ENCODE results near the gene GNLY. TPM values are rescaled to one million over a fixed set of nuclear protein-coding genes. Genes with fewer than 3 reads are reported as not detected.

The GNLY gene
- total RNA-seq, 1 donor = not detected

DNA sequence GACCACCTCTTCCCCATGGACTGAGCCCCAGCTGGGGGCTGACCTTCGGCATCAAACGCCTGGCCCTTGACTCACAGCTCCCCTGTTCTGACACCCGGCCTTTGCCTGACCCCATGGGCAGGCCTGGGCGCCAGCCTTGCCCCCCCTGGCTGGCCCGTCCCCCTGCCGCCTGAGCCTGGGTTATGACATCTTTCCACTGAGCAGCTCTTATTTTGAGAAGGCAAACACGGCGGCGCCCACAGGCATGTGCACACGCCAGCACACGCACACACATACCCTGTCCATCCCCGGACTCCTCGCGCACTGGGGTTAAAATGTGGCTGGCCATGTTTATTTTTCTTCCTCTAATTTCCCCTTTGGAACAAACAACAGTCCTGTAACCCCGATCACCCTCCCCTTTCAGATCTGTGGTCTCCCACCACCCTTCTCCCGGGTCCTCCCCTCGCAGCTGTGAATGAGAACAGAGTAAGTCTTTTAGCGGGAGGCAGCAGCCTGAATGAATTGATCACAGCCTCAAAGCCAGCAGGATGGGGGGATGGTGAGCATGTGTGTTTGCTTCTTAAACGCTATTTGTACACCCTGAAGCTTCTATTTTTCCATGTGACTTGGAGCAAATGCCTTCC lies 47.8 kb downstream of the GNLY start:
- DNase-seq (ENCODE audit: low read depth) = peak; percentile 92
- H3K4me3 ChIP-seq (ENCODE audit: low read depth, low read length) = peak overlapping the region; percentile 19

DNA sequence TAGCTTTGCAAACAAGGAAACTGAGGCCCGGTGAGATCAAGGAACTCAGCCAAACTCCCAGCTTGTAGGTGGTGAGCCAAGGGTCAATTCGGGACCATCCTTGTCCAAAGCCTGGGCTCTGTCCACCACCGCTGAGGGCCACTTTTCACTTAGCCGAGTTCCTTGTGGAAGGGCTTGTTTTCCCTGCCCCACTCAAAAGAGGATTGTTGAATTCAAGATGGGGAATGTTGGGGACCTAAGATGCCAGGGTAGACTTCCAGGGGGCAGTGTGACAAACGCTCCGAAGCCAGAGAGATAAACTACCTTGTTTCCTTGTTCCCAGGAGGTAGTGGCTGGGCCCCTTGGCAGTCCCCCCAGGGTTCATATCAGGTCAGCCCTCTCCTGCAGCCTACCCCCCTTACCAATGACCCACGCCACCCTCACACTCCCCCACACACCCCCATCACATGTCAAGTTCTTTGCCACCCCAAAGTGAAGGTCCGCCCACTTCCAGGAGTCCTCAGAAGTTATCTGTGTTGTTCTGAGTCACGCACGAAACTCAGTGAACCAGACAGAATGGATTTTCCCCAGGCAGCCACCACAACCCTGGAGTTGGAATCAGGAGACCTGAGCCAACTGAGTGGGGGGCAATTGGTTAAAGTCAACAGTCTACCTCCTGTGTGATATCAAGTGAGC lies 49.3 kb downstream of the GNLY start:
- TF ChIP-seq, protein P1, sequence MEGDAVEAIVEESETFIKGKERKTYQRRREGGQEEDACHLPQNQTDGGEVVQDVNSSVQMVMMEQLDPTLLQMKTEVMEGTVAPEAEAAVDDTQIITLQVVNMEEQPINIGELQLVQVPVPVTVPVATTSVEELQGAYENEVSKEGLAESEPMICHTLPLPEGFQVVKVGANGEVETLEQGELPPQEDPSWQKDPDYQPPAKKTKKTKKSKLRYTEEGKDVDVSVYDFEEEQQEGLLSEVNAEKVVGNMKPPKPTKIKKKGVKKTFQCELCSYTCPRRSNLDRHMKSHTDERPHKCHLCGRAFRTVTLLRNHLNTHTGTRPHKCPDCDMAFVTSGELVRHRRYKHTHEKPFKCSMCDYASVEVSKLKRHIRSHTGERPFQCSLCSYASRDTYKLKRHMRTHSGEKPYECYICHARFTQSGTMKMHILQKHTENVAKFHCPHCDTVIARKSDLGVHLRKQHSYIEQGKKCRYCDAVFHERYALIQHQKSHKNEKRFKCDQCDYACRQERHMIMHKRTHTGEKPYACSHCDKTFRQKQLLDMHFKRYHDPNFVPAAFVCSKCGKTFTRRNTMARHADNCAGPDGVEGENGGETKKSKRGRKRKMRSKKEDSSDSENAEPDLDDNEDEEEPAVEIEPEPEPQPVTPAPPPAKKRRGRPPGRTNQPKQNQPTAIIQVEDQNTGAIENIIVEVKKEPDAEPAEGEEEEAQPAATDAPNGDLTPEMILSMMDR (IDR thresholded peaks at IDR 0.05; ENCODE audit: insufficient read depth, low read length) = no peak
- no peak overlapping the region for H3K4me3 ChIP-seq (ENCODE audit: low read depth, low read length)
- DNase-seq (ENCODE audit: low read depth) = peak; percentile 78

More for the DNA sequence above, 47.8 kb downstream of the GNLY start:
- TF ChIP-seq, protein P1 (IDR thresholded peaks at IDR 0.05; ENCODE audit: insufficient read depth, low read length) = no peak

DNA sequence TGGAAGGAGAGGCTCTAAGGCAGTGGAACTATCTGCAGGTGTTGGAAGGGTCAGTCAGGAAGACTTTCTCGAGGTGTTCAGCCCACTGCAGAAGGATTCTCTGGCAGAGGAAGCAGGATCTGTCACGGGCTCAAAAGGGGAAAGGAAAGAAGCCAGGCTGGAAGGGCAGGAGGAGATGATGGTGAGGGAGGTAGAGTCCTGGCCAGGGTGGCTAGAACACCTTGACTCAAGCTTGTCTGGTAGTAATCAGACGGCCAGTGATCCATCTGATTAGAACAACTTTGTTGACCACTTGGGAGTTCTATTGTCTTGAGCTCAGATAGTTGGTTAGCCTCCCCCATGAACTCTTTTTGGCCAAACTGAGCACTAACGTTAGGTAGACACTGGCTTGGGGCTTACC lies 49.9 kb downstream of the GNLY start:
- H3K4me3 ChIP-seq (ENCODE audit: low read depth, low read length) = no peak overlapping the region
- TF ChIP-seq, protein P1 (IDR thresholded peaks at IDR 0.05; ENCODE audit: insufficient read depth, low read length) = no peak
- no peak for DNase-seq (ENCODE audit: low read depth)

DNA sequence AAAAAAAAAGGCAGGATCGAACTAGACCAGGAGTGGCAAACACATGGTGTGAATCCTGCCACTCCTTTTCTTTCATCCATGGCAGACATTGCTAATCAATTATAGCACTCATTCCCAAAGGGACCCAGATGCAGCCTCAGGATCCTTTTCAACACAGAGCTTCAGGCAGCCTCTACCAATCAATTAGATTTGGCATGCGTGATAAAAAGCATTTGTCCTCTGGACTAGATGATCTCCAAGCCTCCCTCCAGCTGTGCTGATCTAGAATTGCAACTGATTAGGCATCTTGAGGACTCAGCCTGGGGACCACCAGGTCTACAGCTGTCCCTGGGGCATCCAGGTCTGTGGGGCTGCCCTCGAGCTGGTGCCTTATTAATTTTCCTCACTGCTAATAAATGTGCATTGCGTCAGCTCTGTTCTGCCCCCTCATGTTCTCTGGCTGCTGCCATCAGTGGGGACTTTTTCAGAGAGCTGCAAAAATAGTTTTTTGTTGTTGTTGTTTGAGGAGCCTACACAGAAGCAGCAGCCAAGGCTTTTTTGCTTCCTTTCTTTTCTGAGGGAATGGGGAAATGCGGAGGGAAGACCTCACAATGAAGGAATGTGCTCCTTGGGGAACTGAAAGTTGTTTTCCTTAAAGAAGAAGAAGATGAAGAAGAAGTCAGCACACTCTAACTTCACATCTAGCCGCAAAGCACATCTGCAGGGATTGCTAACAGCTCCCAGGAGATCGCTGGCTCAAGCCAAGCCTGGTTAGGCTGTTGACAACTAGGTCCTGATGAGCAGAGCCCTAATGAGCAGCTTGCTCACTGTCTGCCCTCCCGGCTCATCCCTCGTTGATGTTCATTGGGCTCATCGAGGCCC lies 50.8 kb downstream of the GNLY start:
- peak; percentile 89 for DNase-seq (ENCODE audit: low read depth)
- peak overlapping the region; percentile 42 for H3K4me3 ChIP-seq (ENCODE audit: low read depth, low read length)
- TF ChIP-seq, protein P1 (IDR thresholded peaks at IDR 0.05; ENCODE audit: insufficient read depth, low read length) = no peak

DNA sequence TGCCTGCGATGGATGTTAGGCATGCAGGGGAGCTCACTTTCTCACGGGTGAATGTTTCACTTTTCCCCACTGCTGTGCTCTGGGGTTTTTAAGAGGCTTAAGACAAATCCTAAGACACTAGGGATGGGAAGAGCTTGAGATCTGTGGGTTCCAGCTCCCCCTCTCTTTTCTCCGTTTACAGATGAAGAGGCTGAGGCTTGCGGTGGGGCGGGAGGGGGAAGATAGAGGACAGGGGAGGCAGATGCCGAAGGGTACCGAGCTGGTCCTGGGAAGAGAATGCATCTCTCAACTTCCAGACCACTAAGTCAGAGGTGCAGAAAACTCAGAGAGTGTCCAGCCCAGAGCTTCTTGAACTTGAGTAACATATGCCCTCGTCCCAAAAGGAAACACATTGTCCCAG lies 51.5 kb downstream of the GNLY start:
- DNase-seq (ENCODE audit: low read depth) = no peak
- H3K4me3 ChIP-seq (ENCODE audit: low read depth, low read length) = peak overlapping the region; percentile 36
- TF ChIP-seq, protein P1 (IDR thresholded peaks at IDR 0.05; ENCODE audit: insufficient read depth, low read length) = no peak

DNA sequence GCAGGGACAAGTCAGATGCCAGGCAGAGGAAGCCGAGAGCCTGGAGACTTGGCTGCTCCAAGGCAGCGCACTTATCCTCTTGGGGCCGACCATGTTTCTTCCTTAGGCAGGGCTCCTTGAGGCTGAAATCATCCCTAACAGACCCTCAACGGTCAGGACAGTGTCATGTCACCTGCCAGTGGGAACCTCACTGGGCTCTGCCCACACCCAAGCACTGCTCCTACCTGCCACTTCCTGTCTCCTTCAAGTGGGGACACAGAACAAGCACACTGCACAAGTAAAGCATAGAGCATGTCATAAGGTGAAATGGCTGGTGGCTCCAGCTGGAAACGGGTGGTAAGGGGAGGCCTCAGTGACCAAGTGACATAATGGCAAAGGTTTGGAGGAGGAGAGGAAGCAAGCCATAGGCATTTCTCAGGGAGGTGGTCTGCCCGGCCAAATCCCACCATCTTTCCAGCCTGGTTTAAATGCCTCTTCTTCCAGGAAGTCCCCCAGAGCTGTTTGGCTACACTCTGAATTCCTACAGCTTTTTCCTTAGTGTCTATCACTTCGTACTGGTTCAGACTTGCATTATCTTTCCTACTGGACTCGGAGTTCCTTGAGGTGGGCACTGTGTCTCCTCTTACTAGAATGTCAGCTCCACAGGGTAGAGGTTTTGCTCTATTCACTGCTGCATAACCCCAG lies 52.3 kb downstream of the GNLY start:
- no peak overlapping the region for H3K4me3 ChIP-seq (ENCODE audit: low read depth, low read length)
- DNase-seq (ENCODE audit: low read depth) = no peak
- TF ChIP-seq, protein P1 (IDR thresholded peaks at IDR 0.05; ENCODE audit: insufficient read depth, low read length) = no peak
